Tibial nerve (tissue), 4 donors: ENCODE measurements around the gene KRTAP1-5. TPM values are rescaled to one million over a fixed set of nuclear protein-coding genes. Genes with fewer than 3 reads are reported as not detected.
"Not testable (repeated sequence)": the region's sequence is repeated elsewhere in the genome, so short reads cannot be mapped to it uniquely, and the experiment has no call there.

ENCODE experiments used
- DNase-seq, 2 donors: peaks; one replicate each; pipeline ENCODE4 v3.0.0-alpha.2; 2019; ENCODE audit warnings: low spot score in 2 of 2
- H3K27ac ChIP-seq, 4 donors: fragments of 200-600 bp; sonication (generic) in 3 of 4; one replicate each; pipeline ENCODE4 v1.5.1; 2017 to 2019; ENCODE audit warnings: mild to moderate bottlenecking in 1 of 4
- H3K27me3 ChIP-seq, 2 donors: fragments of 200-600 bp; sonication (generic) in 1 of 2; one replicate each; pipeline versions ENCODE4 v1.5.1 to v1.6.0; 2017 to 2019
- H3K36me3 ChIP-seq, 3 donors: fragments of 200-600 bp; sonication (generic); one replicate each; pipeline ENCODE4 v1.5.1; 2018 to 2019
- H3K4me1 ChIP-seq, 4 donors: fragments of 200-600 bp; sonication (generic) in 3 of 4; one replicate each; pipeline ENCODE4 v1.5.1; 2017 to 2019
- H3K4me3 ChIP-seq, 4 donors: fragments of 200-600 bp; sonication (generic) in 3 of 4; one replicate each; pipeline ENCODE4 v1.5.1; 2017 to 2019; ENCODE audit warnings: mild to moderate bottlenecking in 1 of 4, moderate library complexity in 1 of 4
- H3K9me3 ChIP-seq, 4 donors: fragments of 200-600 bp; sonication (generic) in 3 of 4; one replicate each; pipeline ENCODE4 v1.5.1; 2017 to 2019
- EP300 ChIP-seq, 2 donors: sonication (generic); formaldehyde crosslinking; IDR thresholded peaks; one replicate each; pipeline ENCODE4 v1.6.1; 2017; ENCODE audit warnings: antibody characterized with exemption in 2 of 2, mild to moderate bottlenecking in 1 of 2
- POLR2A ChIP-seq, 2 donors: fragments of 450-650 bp; IDR thresholded peaks; one replicate each; pipeline ENCODE4 v1.6.1; 2017; ENCODE audit warnings: antibody characterized with exemption in 2 of 2, mild to moderate bottlenecking in 2 of 2, moderate library complexity in 2 of 2
- WGBS, 2 donors: methylation state at CpG; one replicate each; pipeline ENCODE4 v1.1.5; 2018; 5-methylcytosine and 5-hydroxymethylcytosine counted together
- total RNA-seq, 4 donors: library from RNA; depleted of rRNA; stranded (reverse); fragments of >200 nt; gene quantifications; one replicate each; pipeline ENCODE4 v1.1.0, GENCODE V29; 2016
- TF ChIP-seq, protein P1 (sequence below), 5 experiments: fragments of 200-600 bp in 3 of 5; fragments of 450-650 bp in 2 of 5; sonication (generic) in 3 of 5; IDR thresholded peaks; one replicate each; pipeline ENCODE4 v1.5.1; 2016 to 2019; ENCODE audit warnings: antibody characterized with exemption in 5 of 5, mild to moderate bottlenecking in 3 of 5, moderate library complexity in 2 of 5

The KRTAP1-5 gene
- total RNA-seq, 4 donors from 2014 or later: 0.60 TPM; not detected in 3

DNA sequence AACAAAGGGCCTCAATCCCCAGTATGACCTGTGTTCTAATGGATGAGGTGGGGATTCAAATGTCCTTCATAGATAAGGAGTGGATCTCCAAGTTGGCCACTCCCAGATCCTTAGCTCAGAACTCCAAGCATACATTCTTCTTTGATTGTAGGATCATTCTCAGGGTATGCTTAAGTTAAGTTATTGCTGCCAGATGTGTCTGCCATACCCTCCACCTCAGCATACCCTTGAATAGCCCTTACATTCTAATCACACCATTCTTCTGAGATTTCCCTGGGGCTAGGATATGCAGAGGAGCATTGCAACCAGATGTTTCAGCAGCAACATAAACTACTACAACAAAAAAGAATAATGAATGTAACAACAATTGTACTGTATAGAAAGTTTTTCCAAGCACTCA, 40.3 kb upstream of the KRTAP1-5 start:
- no peak for DNase-seq
- H3K36me3 ChIP-seq: no peaks in the 10 kb centered on the region
- H3K27ac ChIP-seq: no peak overlapping the region
- H3K27me3 ChIP-seq: no peaks in the 10 kb centered on the region
- TF ChIP-seq, protein P1, sequence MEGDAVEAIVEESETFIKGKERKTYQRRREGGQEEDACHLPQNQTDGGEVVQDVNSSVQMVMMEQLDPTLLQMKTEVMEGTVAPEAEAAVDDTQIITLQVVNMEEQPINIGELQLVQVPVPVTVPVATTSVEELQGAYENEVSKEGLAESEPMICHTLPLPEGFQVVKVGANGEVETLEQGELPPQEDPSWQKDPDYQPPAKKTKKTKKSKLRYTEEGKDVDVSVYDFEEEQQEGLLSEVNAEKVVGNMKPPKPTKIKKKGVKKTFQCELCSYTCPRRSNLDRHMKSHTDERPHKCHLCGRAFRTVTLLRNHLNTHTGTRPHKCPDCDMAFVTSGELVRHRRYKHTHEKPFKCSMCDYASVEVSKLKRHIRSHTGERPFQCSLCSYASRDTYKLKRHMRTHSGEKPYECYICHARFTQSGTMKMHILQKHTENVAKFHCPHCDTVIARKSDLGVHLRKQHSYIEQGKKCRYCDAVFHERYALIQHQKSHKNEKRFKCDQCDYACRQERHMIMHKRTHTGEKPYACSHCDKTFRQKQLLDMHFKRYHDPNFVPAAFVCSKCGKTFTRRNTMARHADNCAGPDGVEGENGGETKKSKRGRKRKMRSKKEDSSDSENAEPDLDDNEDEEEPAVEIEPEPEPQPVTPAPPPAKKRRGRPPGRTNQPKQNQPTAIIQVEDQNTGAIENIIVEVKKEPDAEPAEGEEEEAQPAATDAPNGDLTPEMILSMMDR (IDR thresholded peaks at IDR 0.05): no peak
- TF ChIP-seq POLR2A (IDR thresholded peaks at IDR 0.05) (no peak), EP300 (IDR thresholded peaks at IDR 0.05) (no peak)
- no peak overlapping the region for H3K4me3 ChIP-seq
- H3K9me3 ChIP-seq: no peaks in the 10 kb centered on the region
- H3K4me1 ChIP-seq: no peaks in the 10 kb centered on the region

DNA sequence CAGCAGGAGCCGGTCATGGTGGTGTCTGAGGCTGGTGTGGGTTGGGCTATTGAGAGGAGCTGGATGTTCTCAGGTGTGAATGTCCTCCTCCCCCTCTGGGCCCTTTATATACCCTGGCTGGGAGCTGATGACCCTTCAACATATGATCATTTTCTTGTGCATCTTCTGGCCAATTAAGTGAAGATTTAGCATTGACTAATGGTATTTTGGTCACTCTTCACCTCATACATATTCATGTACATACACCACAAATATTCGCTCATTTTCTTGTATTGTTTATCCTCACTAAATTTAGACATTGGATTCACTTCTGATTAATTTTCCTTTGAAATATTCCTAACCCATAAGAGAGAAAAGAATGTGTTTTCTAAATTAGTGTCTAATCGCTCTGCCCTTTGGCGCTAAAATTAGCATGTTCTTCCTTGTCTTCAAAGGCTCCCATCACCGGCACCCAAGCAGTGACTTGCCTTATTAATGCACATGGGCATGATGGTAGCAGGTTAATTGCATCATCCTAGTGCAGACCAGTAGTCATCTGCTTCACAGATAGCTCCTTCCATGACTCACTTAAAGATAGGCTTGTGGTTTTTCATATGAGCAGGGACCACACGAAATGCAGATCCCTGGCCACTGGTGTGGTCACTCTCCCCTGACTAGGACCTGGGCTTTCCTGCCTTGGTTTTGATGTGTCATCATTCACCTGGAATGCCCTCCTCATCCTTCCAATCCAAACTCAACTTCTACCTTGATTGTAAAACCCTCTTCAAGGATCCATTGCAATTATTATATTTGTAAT, 39.0 kb upstream of the KRTAP1-5 start, which contains the start of gene KRTAP2-4:
TSS of gene KRTAP2-4 (minus strand) at position 51 of the 796 bp plus-strand sequence. CDS start at position 17, 34 bp downstream.
- TF ChIP-seq EP300 (IDR thresholded peaks at IDR 0.05) (no peak), POLR2A (IDR thresholded peaks at IDR 0.05) (no peak)
- TF ChIP-seq, protein P1 (IDR thresholded peaks at IDR 0.05): no peak
- H3K27ac ChIP-seq: no peak within 1 kb of the TSS
- 90 to 95% methylated on average over 5 to 6 of the region's 6 CpGs for WGBS, 2 donors

DNA sequence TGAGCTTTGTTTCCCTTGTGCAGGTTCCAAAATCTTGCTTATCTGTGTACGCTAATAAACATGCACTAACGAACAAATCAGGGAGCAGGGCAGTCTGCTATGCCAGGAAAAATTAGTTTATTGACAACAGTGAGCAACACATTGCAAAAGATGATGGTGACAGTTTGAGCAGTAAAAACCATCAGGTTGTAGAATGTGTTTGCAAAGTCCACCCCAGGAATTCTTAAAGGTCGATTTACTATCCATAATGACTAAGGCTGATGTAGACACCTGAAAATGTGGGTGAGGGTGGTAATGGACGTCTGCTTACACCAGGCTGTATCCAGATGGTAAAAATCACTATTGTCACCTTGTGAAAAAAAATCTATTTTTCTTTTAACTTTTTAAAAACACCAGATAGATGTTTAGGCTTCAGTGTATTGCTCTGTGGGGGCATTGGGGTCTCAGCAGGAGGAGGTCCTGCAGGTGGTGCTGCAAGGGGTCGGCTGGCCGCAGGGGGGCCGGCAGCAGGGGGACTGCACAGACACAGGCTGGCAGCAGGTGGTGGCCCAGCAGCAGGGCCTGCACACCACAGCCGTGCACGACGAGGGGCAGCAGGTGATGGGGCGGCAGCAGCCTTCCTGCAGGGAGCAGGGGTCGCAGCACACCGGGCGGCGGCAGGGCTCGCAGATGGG, 38.1 kb upstream of the KRTAP1-5 start:
- not testable (repeated sequence) for H3K4me1 ChIP-seq, H3K4me3 ChIP-seq, DNase-seq, H3K9me3 ChIP-seq, H3K27me3 ChIP-seq, H3K36me3 ChIP-seq, H3K27ac ChIP-seq
- 80 to 82% methylated on average over 7 of the region's 16 CpGs for WGBS, 2 donors

More for the DNA sequence above, 39.0 kb upstream of the KRTAP1-5 start, which contains the start of gene KRTAP2-4:
- Histone ChIP-seq H3K4me3 (no peak within 1 kb of the TSS), H3K36me3 (no peaks in the 10 kb centered on the region), H3K9me3 (no peaks in the 10 kb centered on the region), H3K27me3 (no peaks in the 10 kb centered on the region), H3K4me1 (no peaks in the 10 kb centered on the region)
- no peak for DNase-seq

DNA sequence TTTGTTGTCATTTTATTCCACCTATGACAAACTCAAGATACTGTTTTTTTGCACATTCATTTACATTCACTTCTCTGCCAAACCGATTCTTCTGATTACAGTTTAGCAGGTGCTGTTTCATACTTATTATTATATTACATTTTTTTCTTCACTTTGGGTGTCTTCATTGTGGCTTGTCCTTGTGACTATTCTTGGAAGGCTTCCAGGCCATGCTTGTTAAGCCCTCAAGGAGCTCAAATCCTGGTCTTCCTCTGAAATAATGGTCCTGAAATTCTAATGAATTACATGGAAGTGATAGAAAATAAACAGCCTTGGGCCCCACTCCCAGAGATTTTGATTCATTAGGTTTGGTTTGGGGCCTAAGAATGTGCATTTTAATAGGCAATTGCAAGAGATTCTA, 37.3 kb upstream of the KRTAP1-5 start:
- peaks cover 0 to 13% (median 0%) of the 10 kb centered on the region in 4 donors for H3K4me1 ChIP-seq
- H3K4me3 ChIP-seq: no peak overlapping the region
- no peaks in the 10 kb centered on the region for H3K27me3 ChIP-seq
- DNase-seq: no peak
- no peaks in the 10 kb centered on the region for H3K36me3 ChIP-seq
- 85 to 88% methylated on average over 1 of the region's 1 CpG for WGBS, 2 donors
- H3K27ac ChIP-seq: no peak overlapping the region
- H3K9me3 ChIP-seq: no peaks in the 10 kb centered on the region
- TF ChIP-seq, protein P1 (IDR thresholded peaks at IDR 0.05): no peak
- TF ChIP-seq EP300 (IDR thresholded peaks at IDR 0.05) (no peak), POLR2A (IDR thresholded peaks at IDR 0.05) (no peak)

DNA sequence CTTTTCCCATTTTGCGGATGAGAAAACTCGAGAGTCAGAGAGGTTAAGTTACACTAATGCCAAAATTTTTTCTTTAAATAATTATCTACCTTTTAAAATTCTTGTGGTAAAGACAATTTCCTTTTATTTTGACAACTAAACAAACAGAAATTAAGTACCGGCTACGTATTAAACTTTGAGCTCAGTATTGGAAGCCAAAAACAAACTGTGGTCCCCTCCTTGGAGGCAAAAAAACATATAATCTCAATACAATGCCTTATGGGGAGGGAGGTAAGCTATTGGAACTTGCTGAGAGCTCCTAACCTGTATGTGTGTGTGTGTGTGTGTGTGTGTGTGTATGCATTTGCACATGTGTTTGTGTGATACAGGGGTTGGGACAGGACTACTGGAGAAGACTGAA, 36.4 kb upstream of the KRTAP1-5 start:
- Histone ChIP-seq H3K4me1 (peaks cover 0 to 15% (median 0%) of the 10 kb centered on the region in 4 donors), H3K27me3 (no peaks in the 10 kb centered on the region), H3K9me3 (no peaks in the 10 kb centered on the region), H3K36me3 (no peaks in the 10 kb centered on the region), H3K4me3 (no peak overlapping the region), H3K27ac (no peak overlapping the region)
- no peak for DNase-seq
- TF ChIP-seq EP300 (IDR thresholded peaks at IDR 0.05): no peak
- TF ChIP-seq, protein P1 (IDR thresholded peaks at IDR 0.05): no peak
- TF ChIP-seq POLR2A (IDR thresholded peaks at IDR 0.05): no peak
- 71 to 78% methylated on average over 4 of the region's 4 CpGs for WGBS, 2 donors
